Astrocyte of the spinal cord (primary cell): ENCODE data around the gene LRP1B.

Source experiments
- DNase-seq: peaks from one replicate; pipeline ENCODE4 v3.0.0; 2011; ENCODE audit warnings: low read depth, low spot score
- H3K4me3 ChIP-seq: 2 replicates; pipeline ENCODE4 v1.5.1; 2011; ENCODE audit warnings: low read depth, mild to moderate bottlenecking, low read length, moderate library complexity
- CTCF ChIP-seq: IDR thresholded peaks from 2 replicates; pipeline ENCODE4 v1.5.1; 2012; ENCODE audit warnings: low read depth, mild to moderate bottlenecking, low read length, inconsistent platforms
- in situ Hi-C: cut with HindIII; loops from 2 replicates; pipeline ENCODE4 v1.10.0; 2017; ENCODE audit warnings: low sequenced_read_pairs

LRP1B gene

GRCh38 chr2:141814150-141814549 is 316.7 kb downstream of the LRP1B start:
- TF ChIP-seq CTCF: no peak
- in situ Hi-C loops: no loop called here

GRCh38 chr2:141810148-141810547 is 320.7 kb downstream of the LRP1B start:
- in situ Hi-C loops: no loop called here
- DNase-seq: no peak
- no peak overlapping the region for H3K4me3 ChIP-seq
- no peak for TF ChIP-seq CTCF

More at GRCh38 chr2:141814150-141814549, 316.7 kb downstream of the LRP1B start:
- H3K4me3 ChIP-seq: no peak overlapping the region
- no peak for DNase-seq

- DNase-seq: no peak
- no peak for TF ChIP-seq CTCF
- in situ Hi-C loops: no loop called here
- no peak overlapping the region for H3K4me3 ChIP-seq
Measured at GRCh38 chr2:141806090-141806489, 324.7 kb downstream of the LRP1B start.

- in situ Hi-C loops: no loop called here
- no peak for TF ChIP-seq CTCF
- DNase-seq: no peak
- H3K4me3 ChIP-seq: no peak overlapping the region
Measured at GRCh38 chr2:141805302-141805701, 325.5 kb downstream of the LRP1B start.

GRCh38 chr2:141796449-141796848 is 334.4 kb downstream of the LRP1B start:
- DNase-seq: no peak
- in situ Hi-C loops: no loop called here
- no peak overlapping the region for H3K4me3 ChIP-seq
- TF ChIP-seq CTCF: no peak

- no peak overlapping the region for H3K4me3 ChIP-seq
- in situ Hi-C loops: no loop called here
- TF ChIP-seq CTCF: no peak
- DNase-seq: no peak
Measured at GRCh38 chr2:141791521-141791920, 339.3 kb downstream of the LRP1B start.

GRCh38 chr2:141782574-141782973 is 348.2 kb downstream of the LRP1B start:
- no peak for DNase-seq
- in situ Hi-C loops: no loop called here
- no peak for TF ChIP-seq CTCF
- no peak overlapping the region for H3K4me3 ChIP-seq
